CD4-positive, alpha-beta T cell treated with Interleukin-21 for 1 hour (primary cell): ENCODE results near the gene CEL.
"Not testable (repeated sequence)": the region's sequence is repeated elsewhere in the genome, so short reads cannot be mapped to it uniquely, and the experiment has no call there.

Source experiments
- DNase-seq: peaks from one replicate; pipeline ENCODE4 v3.0.0-alpha.2; 2020

CEL gene

GRCh38 chr9:133049043-133049442 lies 12.7 kb upstream of the CEL start:
- DNase-seq = no peak

GRCh38 chr9:133050142-133050541 lies 11.6 kb upstream of the CEL start:
- no peak for DNase-seq

GRCh38 chr9:133050781-133051180 lies 11.0 kb upstream of the CEL start:
- DNase-seq = no peak

GRCh38 chr9:133051281-133051900 lies 10.4 kb upstream of the CEL start:
- no peak for DNase-seq

GRCh38 chr9:133051966-133052539 lies 9.7 kb upstream of the CEL start:
- no peak for DNase-seq

GRCh38 chr9:133054194-133054890 lies 7.4 kb upstream of the CEL start:
- no peak for DNase-seq

GRCh38 chr9:133054966-133055365 lies 6.8 kb upstream of the CEL start:
- DNase-seq = no peak

- DNase-seq = no peak
These were observed 5.9 kb upstream of the CEL start for GRCh38 chr9:133055788-133056420.

GRCh38 chr9:133056533-133056932 lies 5.2 kb upstream of the CEL start:
- no peak for DNase-seq

GRCh38 chr9:133057006-133057405 lies 4.8 kb upstream of the CEL start:
- DNase-seq = no peak

GRCh38 chr9:133057553-133057952 lies 4.2 kb upstream of the CEL start:
- no peak for DNase-seq

GRCh38 chr9:133058071-133058470 lies 3.7 kb upstream of the CEL start:
- no peak for DNase-seq

- DNase-seq = no peak
These were observed 3.0 kb upstream of the CEL start for GRCh38 chr9:133058550-133059320.

- DNase-seq = no peak
These were observed 2.2 kb upstream of the CEL start for GRCh38 chr9:133059623-133060022.

GRCh38 chr9:133060417-133060841 lies 1.4 kb upstream of the CEL start:
- DNase-seq = no peak

- not testable (repeated sequence) for DNase-seq
These were observed 590 bp upstream of the CEL start for GRCh38 chr9:133061019-133061763.

- DNase-seq = not testable (repeated sequence)
These were observed 788 bp downstream of the CEL start for GRCh38 chr9:133062569-133062968.

GRCh38 chr9:133063159-133063499 lies 1.3 kb downstream of the CEL start:
- no peak for DNase-seq

- no peak for DNase-seq
These were observed 1.9 kb downstream of the CEL start for GRCh38 chr9:133063500-133064231.

GRCh38 chr9:133064241-133065069 lies 2.7 kb downstream of the CEL start:
- no peak for DNase-seq

GRCh38 chr9:133065070-133065388 lies 3.2 kb downstream of the CEL start:
- no peak for DNase-seq
